Thymus (tissue), 11 donors: Measurements from ENCODE around the gene XPA. TPM values are rescaled to one million over a fixed set of nuclear protein-coding genes. Genes with fewer than 3 reads are reported as not detected.

Experiments used
- DNase-seq, 9 donors: peaks; one replicate each; pipeline ENCODE4 v3.0.0-alpha.2; 2013; ENCODE audit warnings: low spot score in 9 of 9, low read depth in 6 of 9, missing footprints in 1 of 9
- H3K27ac ChIP-seq, 2 donors: one replicate each; pipeline ENCODE4 v1.5.1; 2013; ENCODE audit warnings: control low read depth in 1 of 2, low read depth in 1 of 2, low read length in 1 of 2, mild to moderate bottlenecking in 1 of 2, moderate library complexity in 1 of 2
- H3K27me3 ChIP-seq, 2 donors: one replicate each; pipeline ENCODE4 v1.5.1; 2013; ENCODE audit warnings: low read length in 1 of 2; ENCODE audit not compliant: control insufficient read depth in 2 of 2, insufficient read depth in 1 of 2
- H3K36me3 ChIP-seq, 2 donors: one replicate each; pipeline ENCODE4 v1.5.1; 2013; ENCODE audit warnings: low read length in 1 of 2, mild to moderate bottlenecking in 1 of 2, moderate library complexity in 1 of 2; ENCODE audit not compliant: control insufficient read depth in 2 of 2, insufficient read depth in 2 of 2
- H3K4me1 ChIP-seq, 2 donors: one replicate each; pipeline ENCODE4 v1.5.1; 2013; ENCODE audit warnings: low read length in 2 of 2; ENCODE audit not compliant: control insufficient read depth in 2 of 2, insufficient read depth in 2 of 2
- H3K4me3 ChIP-seq, 2 donors: one replicate each; pipeline ENCODE4 v1.5.1; 2013; ENCODE audit warnings: low read length in 2 of 2, control low read depth in 1 of 2, mild to moderate bottlenecking in 1 of 2
- H3K9me3 ChIP-seq, 2 donors: one replicate each; pipeline ENCODE4 v1.5.1; 2013; ENCODE audit warnings: low read length in 1 of 2, mild to moderate bottlenecking in 1 of 2; ENCODE audit not compliant: control insufficient read depth in 2 of 2, insufficient read depth in 1 of 2
- WGBS: extraction: QIAGEN DNeasy Blood & Tissue Kit; methylation state at CpG from one replicate; pipeline ENCODE4 v1.1.7; 2013; 5-methylcytosine and 5-hydroxymethylcytosine counted together
- polyA plus RNA-seq: library from polyadenylated mRNA; stranded (reverse); fragments of 200-250 nt; gene quantifications from one replicate; pipeline ENCODE4 v1.2.3, GENCODE V29; 2013
- total RNA-seq: library from RNA; stranded (reverse); fragments of 120-200 nt; gene quantifications from one replicate; pipeline ENCODE4 v1.2.4, GENCODE V29; 2013
- donor health status: healthy.

Gene XPA
- total and polyA plus RNA-seq, 2 donors = 19.5 to 27.3 TPM

DNA sequence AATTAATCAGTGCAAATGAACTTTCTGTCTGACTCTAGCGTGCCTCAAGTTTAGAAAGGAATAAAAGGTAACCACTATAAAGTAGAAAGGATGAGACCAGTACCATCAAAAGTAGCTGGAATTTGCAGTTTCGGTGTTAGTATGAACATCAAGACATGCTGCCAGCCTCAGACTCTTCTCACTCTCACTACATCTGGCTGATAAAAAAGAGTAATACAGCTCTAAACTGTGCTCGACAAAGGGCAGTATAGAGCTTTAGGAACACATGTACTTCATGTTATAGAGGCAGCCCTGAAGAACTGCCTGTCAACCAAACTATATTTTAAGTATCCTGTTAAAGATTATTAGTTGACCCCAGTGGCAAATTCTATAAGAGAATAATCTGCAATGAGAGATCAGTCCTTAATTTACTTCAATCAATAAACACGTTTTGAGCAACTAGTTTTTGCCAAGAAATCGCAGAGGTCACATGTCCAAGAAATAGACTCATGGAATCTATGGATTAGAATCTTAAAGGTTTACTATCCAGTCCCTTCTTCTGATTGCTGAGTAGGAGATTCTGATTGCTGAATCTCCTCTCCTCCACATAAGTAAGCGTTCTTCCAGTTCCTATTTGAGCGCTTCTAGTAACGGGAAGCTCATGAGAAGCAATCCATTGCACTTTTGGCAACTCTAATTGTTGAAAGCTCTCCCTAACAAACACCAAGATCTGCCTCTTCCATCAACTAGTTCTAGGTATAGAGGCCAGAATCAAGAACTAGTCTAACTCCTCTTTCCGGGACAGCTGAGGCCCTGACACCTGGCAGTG is 941 bp downstream of the XPA start:
- Histone ChIP-seq H3K27ac (peak overlapping the region; percentile 67 to 94), H3K4me3 (peak overlapping the region; percentile 68 to 80), H3K9me3 (no peaks in the 10 kb centered on the region), H3K4me1 (peaks cover 4 to 11% of the 10 kb centered on the region in 2 donors), H3K36me3 (peaks cover 3 to 4% of the 10 kb centered on the region in 2 donors), H3K27me3 (peaks cover 0 to 3% of the 10 kb centered on the region in 2 donors)
- 18% methylated on average over 9 of the region's 9 CpGs for WGBS
- DNase-seq = peak in 3 of 9 donors; percentile 23 to 51 (median 23)

DNA sequence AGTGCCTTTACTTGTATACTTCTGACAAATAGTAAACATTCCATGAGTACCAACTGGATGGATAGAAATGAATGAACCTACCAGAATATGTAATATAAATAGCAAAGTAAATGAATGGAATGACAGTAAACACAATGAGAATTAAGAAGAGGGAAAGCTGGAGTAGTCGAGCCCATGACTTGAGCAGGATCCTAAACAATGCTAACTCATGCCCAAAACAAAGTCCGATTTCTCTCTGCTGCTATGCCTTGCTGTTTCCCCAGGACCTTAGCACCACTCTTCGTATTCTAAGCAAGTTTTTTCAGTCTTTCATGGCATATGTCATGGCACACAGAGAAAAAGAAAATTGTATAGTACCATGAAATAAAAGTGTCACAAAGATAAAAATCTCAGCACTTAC is 1.8 kb downstream of the XPA start:
- no peak overlapping the region for H3K4me3 ChIP-seq
- 97% methylated on average over 3 of the region's 3 CpGs for WGBS
- H3K4me1 ChIP-seq = peaks cover 4 to 11% of the 10 kb centered on the region in 2 donors
- peaks cover 0 to 2% of the 10 kb centered on the region in 2 donors for H3K27me3 ChIP-seq
- no peaks in the 10 kb centered on the region for H3K9me3 ChIP-seq
- H3K27ac ChIP-seq = no peak overlapping the region
- H3K36me3 ChIP-seq = peaks cover 5 to 10% of the 10 kb centered on the region in 2 donors
- DNase-seq = no peak

DNA sequence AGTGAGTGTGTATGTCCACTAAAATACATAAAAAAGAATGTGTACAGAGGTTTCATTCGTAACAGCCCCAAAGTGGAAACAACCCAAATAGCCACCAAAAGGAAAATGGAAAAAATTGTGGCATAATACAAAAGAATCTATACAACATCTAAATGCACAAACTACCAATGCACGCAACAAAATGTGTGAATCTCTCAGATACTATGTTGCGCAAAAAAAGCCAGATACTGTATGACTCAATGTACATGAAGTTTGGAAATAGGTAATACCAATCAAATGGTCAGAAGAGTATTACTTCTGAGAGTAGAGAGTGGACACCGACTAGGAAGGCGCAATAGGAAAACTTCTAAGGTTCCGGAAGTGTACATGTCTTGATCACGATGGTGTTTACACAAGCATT is 2.4 kb downstream of the XPA start:
- no peak overlapping the region for H3K4me3 ChIP-seq
- DNase-seq = no peak
- H3K36me3 ChIP-seq = peaks cover 5 to 15% of the 10 kb centered on the region in 2 donors
- no peak overlapping the region for H3K27ac ChIP-seq
- 99% methylated on average over 7 of the region's 7 CpGs for WGBS
- H3K9me3 ChIP-seq = no peaks in the 10 kb centered on the region
- H3K27me3 ChIP-seq = peaks cover 0 to 2% of the 10 kb centered on the region in 2 donors
- peaks cover 4 to 11% of the 10 kb centered on the region in 2 donors for H3K4me1 ChIP-seq

DNA sequence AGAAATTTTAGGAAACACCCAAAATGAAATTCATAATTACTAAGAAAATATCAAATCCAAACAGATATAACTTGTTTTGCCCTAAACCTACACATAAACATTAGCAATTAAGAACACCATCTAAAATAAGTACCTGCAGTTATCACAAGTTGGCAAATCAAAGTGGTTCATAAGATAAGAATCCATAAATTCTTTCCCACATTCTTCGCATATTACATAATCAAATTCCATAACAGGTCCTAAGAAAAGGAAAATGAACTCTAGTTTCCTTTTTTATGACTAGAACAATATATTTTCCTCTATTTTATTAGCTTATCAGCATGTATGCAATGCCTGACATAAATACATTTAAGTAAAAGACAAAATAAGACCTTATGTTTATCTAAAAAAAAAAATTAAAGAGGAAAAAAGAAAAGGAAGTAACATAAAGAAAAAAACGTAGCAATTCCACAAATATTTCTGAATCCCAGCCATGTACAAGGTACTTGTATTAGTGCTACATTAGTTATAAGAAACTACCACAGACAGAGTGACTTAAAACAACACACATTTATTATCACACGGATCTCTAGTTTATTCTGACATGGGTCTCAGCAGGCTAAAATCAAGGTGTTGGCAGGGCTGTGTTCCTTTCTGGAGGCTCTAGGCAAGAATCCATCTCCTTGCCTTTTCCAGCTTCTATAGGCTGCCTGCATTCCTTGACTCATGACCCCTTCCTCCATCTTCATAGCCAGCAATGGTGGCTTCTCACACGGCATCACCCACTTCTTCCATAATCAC is 7.5 kb downstream of the XPA start:
- Histone ChIP-seq H3K27ac (no peak overlapping the region), H3K4me3 (no peak overlapping the region), H3K27me3 (no peaks in the 10 kb centered on the region), H3K4me1 (no peaks in the 10 kb centered on the region), H3K9me3 (no peaks in the 10 kb centered on the region), H3K36me3 (peaks cover 15 to 37% of the 10 kb centered on the region in 2 donors)
- no peak for DNase-seq
- WGBS = 71% methylated on average over 4 of the region's 4 CpGs

DNA sequence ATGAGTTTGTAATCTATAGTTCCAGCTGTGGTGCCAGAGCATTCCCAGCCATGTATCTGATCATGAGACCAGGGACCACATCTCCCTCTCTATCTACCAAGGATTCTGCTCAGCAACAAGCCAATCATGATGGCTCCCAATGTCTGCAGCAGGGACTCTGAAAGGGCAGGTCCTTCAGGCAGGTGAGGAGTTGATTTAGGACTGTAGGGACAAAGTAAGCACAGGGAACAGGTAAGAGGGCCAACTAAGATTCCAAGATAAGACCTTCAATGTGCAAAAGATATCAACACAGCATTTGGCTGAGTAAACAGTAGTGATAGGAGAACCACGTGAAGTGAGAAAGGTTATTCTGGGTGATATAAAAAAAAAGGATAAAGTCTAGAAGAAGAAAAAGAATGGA is 8.5 kb downstream of the XPA start:
- Histone ChIP-seq H3K9me3 (no peaks in the 10 kb centered on the region), H3K27me3 (no peaks in the 10 kb centered on the region), H3K4me1 (no peaks in the 10 kb centered on the region), H3K36me3 (peaks cover 19 to 47% of the 10 kb centered on the region in 2 donors), H3K27ac (no peak overlapping the region), H3K4me3 (no peak overlapping the region)
- DNase-seq = no peak
- 96% methylated on average over 1 of the region's 1 CpG for WGBS

DNA sequence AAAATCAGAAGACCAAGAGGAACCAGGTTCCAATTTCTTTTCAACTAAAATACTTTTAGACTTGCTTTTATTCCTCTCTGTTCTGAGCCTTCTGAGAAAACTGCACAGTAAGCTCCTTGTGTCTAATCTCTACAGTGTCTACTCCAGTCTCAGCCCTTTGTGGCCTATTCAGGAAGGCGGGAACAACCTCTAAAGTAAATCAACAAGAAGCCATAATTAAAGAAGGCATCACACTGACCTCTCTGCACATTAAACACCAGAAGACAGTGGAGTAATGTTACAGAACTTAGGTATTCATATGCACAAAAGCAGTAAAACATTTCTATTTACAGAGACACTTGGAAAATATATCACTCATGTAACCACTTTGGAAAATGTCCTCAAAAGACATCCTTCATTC is 14.9 kb downstream of the XPA start:
- Histone ChIP-seq H3K27me3 (no peaks in the 10 kb centered on the region), H3K4me3 (no peak overlapping the region), H3K27ac (no peak overlapping the region), H3K9me3 (no peaks in the 10 kb centered on the region), H3K36me3 (peaks cover 23 to 45% of the 10 kb centered on the region in 2 donors), H3K4me1 (no peaks in the 10 kb centered on the region)
- 99% methylated on average over 1 of the region's 1 CpG for WGBS
- DNase-seq = no peak

DNA sequence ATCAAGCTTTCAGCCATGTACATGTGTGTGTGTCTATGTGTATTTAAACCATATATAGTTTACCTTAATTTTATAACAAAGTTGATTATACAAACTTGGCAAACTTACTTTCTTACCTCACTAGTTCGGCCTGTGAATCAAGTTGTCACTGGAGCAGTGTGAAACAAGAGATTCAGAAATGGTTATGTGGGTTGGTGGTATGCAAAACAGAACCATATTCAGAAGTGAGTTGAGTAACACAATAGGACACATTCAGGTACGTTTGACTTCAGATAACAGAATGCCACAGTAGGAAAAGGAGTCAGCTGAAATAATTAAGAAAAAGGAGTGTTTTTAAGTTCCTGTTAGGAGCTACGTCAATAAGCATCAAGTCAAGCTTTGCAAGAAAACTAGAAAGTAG is 21.5 kb downstream of the XPA start:
- Histone ChIP-seq H3K4me3 (no peak overlapping the region), H3K27me3 (no peaks in the 10 kb centered on the region), H3K36me3 (peaks cover 49 to 74% of the 10 kb centered on the region in 2 donors), H3K9me3 (no peaks in the 10 kb centered on the region), H3K27ac (no peak overlapping the region), H3K4me1 (no peaks in the 10 kb centered on the region)
- WGBS = 95% methylated on average over 3 of the region's 3 CpGs
- DNase-seq = no peak

DNA sequence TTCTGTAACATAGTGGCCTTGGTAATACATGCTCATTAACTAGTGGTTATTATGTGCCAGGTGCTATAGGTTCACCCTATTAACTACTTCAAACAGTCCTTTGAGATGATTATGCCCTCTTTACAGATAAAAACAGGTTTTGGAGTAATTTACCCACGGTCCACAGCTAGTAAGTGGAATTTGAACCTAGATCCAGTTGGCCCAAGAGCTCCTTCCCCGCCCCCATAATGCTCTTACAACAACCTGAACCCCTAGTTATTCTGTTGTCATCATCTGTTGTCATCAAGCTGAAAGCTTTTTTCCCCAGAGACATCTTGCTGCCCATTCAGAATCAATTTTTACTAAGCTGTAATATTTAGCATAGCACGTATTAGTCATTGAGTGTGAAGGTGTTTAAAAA is 23.2 kb downstream of the XPA start:
- no peak overlapping the region for H3K27ac ChIP-seq
- no peaks in the 10 kb centered on the region for H3K4me1 ChIP-seq
- DNase-seq = no peak
- no peaks in the 10 kb centered on the region for H3K9me3 ChIP-seq
- no peaks in the 10 kb centered on the region for H3K27me3 ChIP-seq
- WGBS = 98% methylated on average over 3 of the region's 3 CpGs
- no peak overlapping the region for H3K4me3 ChIP-seq
- peaks cover 51 to 89% of the 10 kb centered on the region in 2 donors for H3K36me3 ChIP-seq

DNA sequence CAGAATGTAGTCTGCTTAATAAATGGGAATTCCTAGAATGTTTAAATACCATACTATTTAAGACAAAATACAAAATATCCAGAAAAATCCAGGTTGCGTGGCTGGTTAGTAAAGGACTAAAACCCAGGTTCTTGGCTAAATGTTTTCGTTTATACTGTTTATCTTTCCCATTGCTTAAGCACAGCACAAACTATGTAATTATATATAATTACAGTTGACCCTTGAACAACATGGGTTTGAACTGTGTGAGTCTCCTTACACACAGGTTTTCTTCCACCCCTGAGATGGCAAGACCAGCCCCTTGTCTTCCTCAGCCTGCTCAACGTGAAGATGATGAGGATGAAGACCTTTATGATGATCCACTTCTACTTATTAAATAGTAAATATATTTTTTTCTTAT is 24.7 kb downstream of the XPA start:
- Histone ChIP-seq H3K4me1 (no peaks in the 10 kb centered on the region), H3K9me3 (no peaks in the 10 kb centered on the region), H3K4me3 (no peak overlapping the region), H3K27me3 (no peaks in the 10 kb centered on the region), H3K36me3 (peaks cover 54 to 93% of the 10 kb centered on the region in 2 donors), H3K27ac (no peak overlapping the region)
- 98% methylated on average over 3 of the region's 3 CpGs for WGBS
- no peak for DNase-seq
